NCI-H526 (cell line): ENCODE results near the gene RAB44.

Experiments used
- DNase-seq, 2 experiments: peaks; one replicate each; lab custom pipeline; 2025; lab: John Stamatoyannopoulos, UW

Gene RAB44

GRCh38 chr6:36752187-36752885 is 54.7 kb downstream of the RAB44 start:
- DNase-seq: no peak

- no peak for DNase-seq
Measured at GRCh38 chr6:36752886-36753506, 55.4 kb downstream of the RAB44 start.

- no peak for DNase-seq
Measured at GRCh38 chr6:36753671-36754405, 56.2 kb downstream of the RAB44 start.

GRCh38 chr6:36754582-36755434 is 57.2 kb downstream of the RAB44 start:
- DNase-seq: no peak

GRCh38 chr6:36755435-36756348 is 58.1 kb downstream of the RAB44 start:
- DNase-seq: no peak

- DNase-seq: no peak
Measured at GRCh38 chr6:36756786-36757185, 59.2 kb downstream of the RAB44 start.

- DNase-seq: peak in 1 of 2 experiments; percentile 25
Measured at GRCh38 chr6:36757206-36757605, 59.6 kb downstream of the RAB44 start.

GRCh38 chr6:36757943-36758508 is 60.4 kb downstream of the RAB44 start:
- DNase-seq: no peak

- DNase-seq: peak in 1 of 2 experiments; percentile 61
Measured at GRCh38 chr6:36758516-36759147, 61.0 kb downstream of the RAB44 start.

- DNase-seq: peak; percentile 17 to 84
Measured at GRCh38 chr6:36759148-36759759, 61.6 kb downstream of the RAB44 start.

GRCh38 chr6:36760685-36761435 is 63.2 kb downstream of the RAB44 start:
- no peak for DNase-seq

- no peak for DNase-seq
Measured at GRCh38 chr6:36762123-36762522, 64.5 kb downstream of the RAB44 start.

- no peak for DNase-seq
Measured at GRCh38 chr6:36765190-36765589, 67.6 kb downstream of the RAB44 start.

- DNase-seq: peak; percentile 43 to 91
Measured at GRCh38 chr6:36765594-36766398, 68.2 kb downstream of the RAB44 start.

GRCh38 chr6:36766399-36766945 is 68.8 kb downstream of the RAB44 start:
- no peak for DNase-seq

- DNase-seq: no peak
Measured at GRCh38 chr6:36769183-36769675, 71.6 kb downstream of the RAB44 start.

- DNase-seq: peak in 1 of 2 experiments; percentile 52
Measured at GRCh38 chr6:36769676-36770499, 72.3 kb downstream of the RAB44 start.
